ENCODE measurements around the gene NPAS3. TPM values are rescaled to one million over a fixed set of nuclear protein-coding genes. Genes with fewer than 3 reads are reported as not detected.

Gene NPAS3
- total RNA-seq, 1 donor from 2014 or later = 2.4 TPM

- TF ChIP-seq CTCF (IDR thresholded peaks at IDR 0.05) = no peak
- Mint-ChIP-seq H3K27me3 (ENCODE audit: unreplicated experiment) (no peaks in the 10 kb centered on the region), H3K36me3 (ENCODE audit: unreplicated experiment) (no peaks in the 10 kb centered on the region), H3K4me3 (ENCODE audit: unreplicated experiment) (no peak overlapping the region), H3K27ac (ENCODE audit: unreplicated experiment) (peak overlapping the region; percentile 85), H3K9me3 (ENCODE audit: unreplicated experiment) (no peaks in the 10 kb centered on the region), H3K4me1 (ENCODE audit: unreplicated experiment) (peaks cover 22% of the 10 kb centered on the region)
- no peak for DNase-seq (ENCODE audit: extremely low spot score, unreplicated experiment)
These were observed 617.9 kb downstream of the NPAS3 start for GRCh38 chr14:33556382-33557121.

GRCh38 chr14:33560718-33561431 lies 622.2 kb downstream of the NPAS3 start:
- no peak overlapping the region for H3K27ac Mint-ChIP-seq (ENCODE audit: unreplicated experiment)
- no peaks in the 10 kb centered on the region for H3K36me3 Mint-ChIP-seq (ENCODE audit: unreplicated experiment)
- H3K4me1 Mint-ChIP-seq (ENCODE audit: unreplicated experiment) = peaks cover 43% of the 10 kb centered on the region
- H3K9me3 Mint-ChIP-seq (ENCODE audit: unreplicated experiment) = no peaks in the 10 kb centered on the region
- no peak for DNase-seq (ENCODE audit: extremely low spot score, unreplicated experiment)
- H3K27me3 Mint-ChIP-seq (ENCODE audit: unreplicated experiment) = no peaks in the 10 kb centered on the region
- no peak overlapping the region for H3K4me3 Mint-ChIP-seq (ENCODE audit: unreplicated experiment)
- TF ChIP-seq CTCF (IDR thresholded peaks at IDR 0.05) = no peak

- no peak overlapping the region for H3K4me3 Mint-ChIP-seq (ENCODE audit: unreplicated experiment)
- TF ChIP-seq CTCF (IDR thresholded peaks at IDR 0.05) = no peak
- no peaks in the 10 kb centered on the region for H3K9me3 Mint-ChIP-seq (ENCODE audit: unreplicated experiment)
- no peak for DNase-seq (ENCODE audit: extremely low spot score, unreplicated experiment)
- no peaks in the 10 kb centered on the region for H3K36me3 Mint-ChIP-seq (ENCODE audit: unreplicated experiment)
- peaks cover 37% of the 10 kb centered on the region for H3K4me1 Mint-ChIP-seq (ENCODE audit: unreplicated experiment)
- H3K27me3 Mint-ChIP-seq (ENCODE audit: unreplicated experiment) = no peaks in the 10 kb centered on the region
- no peak overlapping the region for H3K27ac Mint-ChIP-seq (ENCODE audit: unreplicated experiment)
These were observed 623.0 kb downstream of the NPAS3 start for GRCh38 chr14:33561488-33562175.

GRCh38 chr14:33563191-33563900 lies 624.7 kb downstream of the NPAS3 start:
- Mint-ChIP-seq H3K27ac (ENCODE audit: unreplicated experiment) (no peak overlapping the region), H3K4me1 (ENCODE audit: unreplicated experiment) (peaks cover 47% of the 10 kb centered on the region), H3K36me3 (ENCODE audit: unreplicated experiment) (no peaks in the 10 kb centered on the region), H3K9me3 (ENCODE audit: unreplicated experiment) (no peaks in the 10 kb centered on the region), H3K4me3 (ENCODE audit: unreplicated experiment) (no peak overlapping the region), H3K27me3 (ENCODE audit: unreplicated experiment) (no peaks in the 10 kb centered on the region)
- no peak for DNase-seq (ENCODE audit: extremely low spot score, unreplicated experiment)
- no peak for TF ChIP-seq CTCF (IDR thresholded peaks at IDR 0.05)
